HepG2 (cell line): ENCODE data around the gene INO80E. TPM values are rescaled to one million over a fixed set of nuclear protein-coding genes. Genes with fewer than 3 reads are reported as not detected.

Experiments
- HNRNPK ChIP-seq: fragments of 200-400 bp; formaldehyde crosslinking; IDR thresholded peaks from 2 replicates; pipeline ENCODE4 v1.6.1; 2018; ENCODE audit warnings: low read length, low read depth, moderate library complexity, mild to moderate bottlenecking; ENCODE audit not compliant: poor library complexity, severe bottlenecking
- KMT2B ChIP-seq: IDR thresholded peaks from 2 replicates; pipeline ENCODE4 v1.6.1; 2016; ENCODE audit warnings: missing genetic modification reagents, missing compliant biosample characterization
- RORA ChIP-seq: sonication (generic); formaldehyde crosslinking; IDR thresholded peaks from 2 replicates; pipeline ENCODE4 v1.5.0; 2020; ENCODE audit warnings: mild to moderate bottlenecking, missing genetic modification reagents, moderate library complexity
- THAP9 ChIP-seq: sonication (generic); formaldehyde crosslinking; IDR thresholded peaks from 2 replicates; pipeline ENCODE4; 2020; ENCODE audit warnings: missing genetic modification reagents, mild to moderate bottlenecking, borderline replicate concordance
- ZBTB8A ChIP-seq: sonication (generic); formaldehyde crosslinking; IDR thresholded peaks from 2 replicates; pipeline ENCODE4 v1.4.0; 2020; ENCODE audit warnings: mild to moderate bottlenecking, low read depth, missing genetic modification reagents, borderline replicate concordance
- ZHX2 ChIP-seq, 2 experiments: sonication (generic) in 1 of 2; formaldehyde crosslinking in 1 of 2; IDR thresholded peaks; 2 replicates each; pipeline versions ENCODE4 v1.6.1 to v1.9.0; 2014 to 2022; ENCODE audit warnings: antibody characterized with exemption in 1 of 2, borderline replicate concordance in 1 of 2, inconsistent platforms in 1 of 2, low read depth in 1 of 2, missing genetic modification reagents in 1 of 2
- ZNF142 ChIP-seq: sonication (generic); formaldehyde crosslinking; IDR thresholded peaks from 2 replicates; pipeline ENCODE4 v1.4.0; 2020; ENCODE audit warnings: missing genetic modification reagents
- ZSCAN20 ChIP-seq: sonication (generic); formaldehyde crosslinking; IDR thresholded peaks from 2 replicates; pipeline ENCODE4 v1.4.0; 2020; ENCODE audit warnings: missing genetic modification reagents, mild to moderate bottlenecking, borderline replicate concordance
- polyA plus RNA-seq, 8 experiments: library from polyadenylated mRNA; depleted of rRNA in 3 of 8; stranded (reverse) in 7 of 8; unstranded in 1 of 8; fragments of >200 nt; fragmentation: Illumina TruSeq in 4 of 8; extraction: Trizol in 4 of 8; gene quantifications; 2 replicates each; pipeline versions ENCODE4 v1.2.1 to v1.2.3, GENCODE V29; 2011 to 2016; ENCODE audit warnings: low read depth in 4 of 8, missing spikeins in 1 of 8, mixed read lengths in 1 of 8; ENCODE audit not compliant: insufficient read depth in 1 of 8
- total RNA-seq, 5 experiments: library from RNA; depleted of rRNA; stranded (reverse); fragments of >200 nt; fragmentation: Illumina TruSeq; extraction: Trizol; gene quantifications; 2 replicates each; pipeline ENCODE4 v1.2.3, GENCODE V29; 2016; ENCODE audit warnings: low read depth in 1 of 5
- TF ChIP-seq, protein P1 (sequence below): sonication (generic); formaldehyde crosslinking; conservative IDR thresholded peaks from 2 replicates; pipeline ENCODE4 v1.4.0; 2020; ENCODE audit warnings: missing genetic modification reagents

The INO80E gene
- total and polyA plus RNA-seq, 2 of the 13 experiments (the other 11 are each of a cell fraction or from before 2014, with no cell fraction given) = 25.8 to 45.6 TPM

DNA sequence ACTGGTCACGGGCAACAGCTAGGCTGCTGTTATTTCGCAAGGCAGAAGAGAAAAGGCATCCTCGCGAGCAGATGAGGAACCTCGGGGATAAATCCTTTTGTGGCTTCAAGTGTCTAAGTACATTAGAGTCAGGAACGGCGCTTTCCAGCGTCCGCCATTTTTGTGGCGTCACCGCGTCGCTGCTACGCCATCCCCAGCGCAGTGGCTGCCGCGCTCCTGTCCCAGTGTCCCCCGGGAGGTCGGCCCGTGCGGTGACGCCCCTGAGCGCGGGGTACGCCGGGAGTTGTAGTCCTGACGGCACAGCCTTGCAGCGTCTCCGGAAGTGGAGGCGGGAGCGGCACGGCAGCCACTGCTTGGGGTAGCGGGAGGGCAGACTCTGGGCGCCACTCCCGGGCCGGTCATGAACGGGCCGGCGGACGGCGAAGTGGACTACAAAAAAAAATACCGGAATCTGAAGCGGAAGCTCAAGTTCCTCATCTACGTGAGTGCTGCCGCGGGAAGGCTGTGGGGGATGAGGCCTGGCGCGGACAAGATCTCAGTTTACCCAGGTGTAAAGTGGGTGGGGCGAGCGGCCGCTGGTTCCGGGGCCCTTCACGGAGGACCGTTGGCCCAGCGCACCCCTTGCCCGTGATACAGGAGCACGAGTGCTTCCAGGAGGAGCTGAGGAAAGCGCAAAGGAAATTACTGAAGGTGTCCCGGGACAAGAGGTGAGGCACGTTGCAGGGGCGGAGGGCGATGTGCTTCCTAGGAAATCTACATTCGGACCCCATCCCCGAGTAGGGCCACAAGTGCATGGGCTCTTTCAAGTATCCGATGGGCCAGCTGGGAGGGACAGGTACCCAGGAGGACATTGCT is at the start of gene INO80E (continued):
- TF ChIP-seq THAP9 (peak; percentile 91), ZSCAN20 (0 out of 2 replicates have a peak, but pooled peaks have one; percentile 86), ZNF142 (no peak; the same call in 1 of the 2 replicates), RORA (peak; percentile 66; the same call in 1 of the 2 replicates), KMT2B (CRISPR knock-in tag) (peak; percentile 94), ZBTB8A (CRISPR knock-in tag) (no peak), HNRNPK (no peak), ZHX2 (IDR thresholded peaks at IDR 0.05; ENCODE audit: low read depth) (peak; percentile 100), ZHX2 (CRISPR knock-in tag; IDR thresholded peaks at IDR 0.05; ENCODE audit: borderline replicate concordance) (no peak; the same call in 1 of the 2 replicates)
- TF ChIP-seq, protein P1, sequence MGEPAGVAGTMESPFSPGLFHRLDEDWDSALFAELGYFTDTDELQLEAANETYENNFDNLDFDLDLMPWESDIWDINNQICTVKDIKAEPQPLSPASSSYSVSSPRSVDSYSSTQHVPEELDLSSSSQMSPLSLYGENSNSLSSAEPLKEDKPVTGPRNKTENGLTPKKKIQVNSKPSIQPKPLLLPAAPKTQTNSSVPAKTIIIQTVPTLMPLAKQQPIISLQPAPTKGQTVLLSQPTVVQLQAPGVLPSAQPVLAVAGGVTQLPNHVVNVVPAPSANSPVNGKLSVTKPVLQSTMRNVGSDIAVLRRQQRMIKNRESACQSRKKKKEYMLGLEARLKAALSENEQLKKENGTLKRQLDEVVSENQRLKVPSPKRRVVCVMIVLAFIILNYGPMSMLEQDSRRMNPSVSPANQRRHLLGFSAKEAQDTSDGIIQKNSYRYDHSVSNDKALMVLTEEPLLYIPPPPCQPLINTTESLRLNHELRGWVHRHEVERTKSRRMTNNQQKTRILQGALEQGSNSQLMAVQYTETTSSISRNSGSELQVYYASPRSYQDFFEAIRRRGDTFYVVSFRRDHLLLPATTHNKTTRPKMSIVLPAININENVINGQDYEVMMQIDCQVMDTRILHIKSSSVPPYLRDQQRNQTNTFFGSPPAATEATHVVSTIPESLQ (CRISPR knock-in tag) = no peak
